ENCODE data around the gene KANSL1. TPM values are rescaled to one million over a fixed set of nuclear protein-coding genes. Genes with fewer than 3 reads are reported as not detected.

KANSL1 gene
- total and polyA plus RNA-seq, 10 of the 15 experiments (the other 5 are each of a cell fraction or from before 2014, with no cell fraction given): 4.7 to 60.6 (median 28.0) TPM

DNA sequence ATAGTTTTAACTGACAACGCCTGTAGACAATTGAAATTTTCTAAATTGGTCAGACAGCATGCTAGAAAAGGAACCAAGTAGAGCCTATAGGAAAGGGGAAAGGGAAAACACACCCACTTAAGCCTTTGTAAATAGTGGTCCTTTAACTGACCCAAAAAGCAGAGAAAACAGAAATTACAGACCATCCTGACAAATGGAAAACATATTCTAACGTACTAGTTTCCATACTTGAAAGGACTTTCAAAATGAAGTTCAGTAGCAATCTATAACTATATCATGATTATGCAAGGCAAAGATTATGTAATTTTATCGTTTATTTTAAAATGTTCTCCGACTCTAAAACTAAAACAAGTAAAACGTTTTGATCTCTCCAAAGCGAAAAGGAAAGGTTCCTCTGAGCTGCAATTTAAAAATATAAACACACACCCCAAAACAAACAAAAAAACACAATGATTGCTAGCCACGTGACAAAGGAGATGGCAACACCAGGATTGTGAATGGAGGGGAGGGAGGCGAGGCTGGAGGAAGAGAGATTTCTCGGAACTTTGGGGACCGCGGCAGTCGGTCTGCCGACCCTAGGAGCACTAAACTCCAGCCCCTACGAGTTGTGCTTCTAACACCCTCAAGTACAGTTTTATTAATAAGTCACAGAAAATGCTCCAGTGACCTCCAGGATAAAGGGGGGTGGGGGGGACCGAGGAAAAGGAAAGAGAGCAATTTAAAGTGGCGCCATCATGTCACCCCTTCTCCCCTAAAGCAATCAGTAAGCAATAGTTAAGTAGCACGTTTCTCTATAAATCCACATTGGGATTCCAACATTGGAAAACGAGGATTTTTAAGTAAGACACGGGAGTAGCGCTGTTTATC, 1.7 kb downstream of the KANSL1 start (continued):
- TF ChIP-seq RAD51 (IDR thresholded peaks at IDR 0.05) (peak; percentile 89), NBN (IDR thresholded peaks at IDR 0.05) (peak; percentile 15; the same call in 1 of the 2 replicates), KDM1A (IDR thresholded peaks at IDR 0.05; ENCODE audit: borderline replicate concordance) (no peak), CBFB (IDR thresholded peaks at IDR 0.05; ENCODE audit: low read depth) (no peak), MXI1 (IDR thresholded peaks at IDR 0.05; ENCODE audit: low read depth, low read length) (peak; percentile 64), TBL1XR1 (IDR thresholded peaks at IDR 0.05; ENCODE audit: low read depth, low read length) (no peak)
- TF ChIP-seq, protein P1, sequence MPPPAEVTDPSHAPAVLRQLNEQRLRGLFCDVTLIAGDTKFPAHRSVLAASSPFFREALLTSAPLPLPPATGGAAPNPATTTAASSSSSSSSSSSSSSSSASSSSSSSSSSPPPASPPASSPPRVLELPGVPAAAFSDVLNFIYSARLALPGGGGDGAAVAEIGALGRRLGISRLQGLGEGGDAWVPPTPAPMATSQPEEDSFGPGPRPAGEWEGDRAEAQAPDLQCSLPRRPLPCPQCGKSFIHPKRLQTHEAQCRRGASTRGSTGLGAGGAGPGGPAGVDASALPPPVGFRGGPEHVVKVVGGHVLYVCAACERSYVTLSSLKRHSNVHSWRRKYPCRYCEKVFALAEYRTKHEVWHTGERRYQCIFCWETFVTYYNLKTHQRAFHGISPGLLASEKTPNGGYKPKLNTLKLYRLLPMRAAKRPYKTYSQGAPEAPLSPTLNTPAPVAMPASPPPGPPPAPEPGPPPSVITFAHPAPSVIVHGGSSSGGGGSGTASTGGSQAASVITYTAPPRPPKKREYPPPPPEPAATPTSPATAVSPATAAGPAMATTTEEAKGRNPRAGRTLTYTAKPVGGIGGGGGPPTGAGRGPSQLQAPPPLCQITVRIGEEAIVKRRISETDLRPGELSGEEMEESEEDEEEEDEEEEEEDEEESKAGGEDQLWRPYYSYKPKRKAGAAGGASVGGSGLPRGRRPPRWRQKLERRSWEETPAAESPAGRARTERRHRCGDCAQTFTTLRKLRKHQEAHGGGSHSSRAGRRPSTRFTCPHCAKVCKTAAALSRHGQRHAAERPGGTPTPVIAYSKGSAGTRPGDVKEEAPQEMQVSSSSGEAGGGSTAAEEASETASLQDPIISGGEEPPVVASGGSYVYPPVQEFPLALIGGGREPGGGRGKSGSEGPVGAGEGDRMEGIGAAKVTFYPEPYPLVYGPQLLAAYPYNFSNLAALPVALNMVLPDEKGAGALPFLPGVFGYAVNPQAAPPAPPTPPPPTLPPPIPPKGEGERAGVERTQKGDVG (CRISPR knock-in tag; IDR thresholded peaks at IDR 0.05): peak; percentile 52; the same call in 1 of the 2 replicates
- TF ChIP-seq, protein P2, sequence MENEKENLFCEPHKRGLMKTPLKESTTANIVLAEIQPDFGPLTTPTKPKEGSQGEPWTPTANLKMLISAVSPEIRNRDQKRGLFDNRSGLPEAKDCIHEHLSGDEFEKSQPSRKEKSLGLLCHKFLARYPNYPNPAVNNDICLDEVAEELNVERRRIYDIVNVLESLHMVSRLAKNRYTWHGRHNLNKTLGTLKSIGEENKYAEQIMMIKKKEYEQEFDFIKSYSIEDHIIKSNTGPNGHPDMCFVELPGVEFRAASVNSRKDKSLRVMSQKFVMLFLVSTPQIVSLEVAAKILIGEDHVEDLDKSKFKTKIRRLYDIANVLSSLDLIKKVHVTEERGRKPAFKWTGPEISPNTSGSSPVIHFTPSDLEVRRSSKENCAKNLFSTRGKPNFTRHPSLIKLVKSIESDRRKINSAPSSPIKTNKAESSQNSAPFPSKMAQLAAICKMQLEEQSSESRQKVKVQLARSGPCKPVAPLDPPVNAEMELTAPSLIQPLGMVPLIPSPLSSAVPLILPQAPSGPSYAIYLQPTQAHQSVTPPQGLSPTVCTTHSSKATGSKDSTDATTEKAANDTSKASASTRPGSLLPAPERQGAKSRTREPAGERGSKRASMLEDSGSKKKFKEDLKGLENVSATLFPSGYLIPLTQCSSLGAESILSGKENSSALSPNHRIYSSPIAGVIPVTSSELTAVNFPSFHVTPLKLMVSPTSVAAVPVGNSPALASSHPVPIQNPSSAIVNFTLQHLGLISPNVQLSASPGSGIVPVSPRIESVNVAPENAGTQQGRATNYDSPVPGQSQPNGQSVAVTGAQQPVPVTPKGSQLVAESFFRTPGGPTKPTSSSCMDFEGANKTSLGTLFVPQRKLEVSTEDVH (IDR thresholded peaks at IDR 0.05; ENCODE audit: low read depth, partially characterized antibody): peak; percentile 9
- TF ChIP-seq, protein P3, sequence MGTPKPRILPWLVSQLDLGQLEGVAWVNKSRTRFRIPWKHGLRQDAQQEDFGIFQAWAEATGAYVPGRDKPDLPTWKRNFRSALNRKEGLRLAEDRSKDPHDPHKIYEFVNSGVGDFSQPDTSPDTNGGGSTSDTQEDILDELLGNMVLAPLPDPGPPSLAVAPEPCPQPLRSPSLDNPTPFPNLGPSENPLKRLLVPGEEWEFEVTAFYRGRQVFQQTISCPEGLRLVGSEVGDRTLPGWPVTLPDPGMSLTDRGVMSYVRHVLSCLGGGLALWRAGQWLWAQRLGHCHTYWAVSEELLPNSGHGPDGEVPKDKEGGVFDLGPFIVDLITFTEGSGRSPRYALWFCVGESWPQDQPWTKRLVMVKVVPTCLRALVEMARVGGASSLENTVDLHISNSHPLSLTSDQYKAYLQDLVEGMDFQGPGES (IDR thresholded peaks at IDR 0.05): 0 out of 2 replicates have a peak, but pooled peaks have one; percentile 27
- TF ChIP-seq, protein P4, sequence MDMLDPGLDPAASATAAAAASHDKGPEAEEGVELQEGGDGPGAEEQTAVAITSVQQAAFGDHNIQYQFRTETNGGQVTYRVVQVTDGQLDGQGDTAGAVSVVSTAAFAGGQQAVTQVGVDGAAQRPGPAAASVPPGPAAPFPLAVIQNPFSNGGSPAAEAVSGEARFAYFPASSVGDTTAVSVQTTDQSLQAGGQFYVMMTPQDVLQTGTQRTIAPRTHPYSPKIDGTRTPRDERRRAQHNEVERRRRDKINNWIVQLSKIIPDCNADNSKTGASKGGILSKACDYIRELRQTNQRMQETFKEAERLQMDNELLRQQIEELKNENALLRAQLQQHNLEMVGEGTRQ (IDR thresholded peaks at IDR 0.05; ENCODE audit: borderline replicate concordance, low read depth, low read length): peak; percentile 36
